Testis (tissue), 3 donors: ENCODE measurements around the gene BEGAIN. TPM values are rescaled to one million over a fixed set of nuclear protein-coding genes. Genes with fewer than 3 reads are reported as not detected.

Experiments
- DNase-seq: peaks from one replicate; pipeline ENCODE4 v3.0.0-alpha.2; 2019
- H3K27ac ChIP-seq, 2 donors: fragments of 200-600 bp; sonication (generic); one replicate each; pipeline ENCODE4 v1.5.1; 2019
- H3K27me3 ChIP-seq: fragments of 200-600 bp; sonication (generic); one replicate; pipeline ENCODE4 v1.5.1; 2019
- H3K36me3 ChIP-seq: fragments of 200-600 bp; sonication (generic); one replicate; pipeline ENCODE4 v1.5.1; 2017; ENCODE audit warnings: low read depth; ENCODE audit errors: missing control alignments
- H3K4me1 ChIP-seq: fragments of 200-600 bp; sonication (generic); one replicate; pipeline ENCODE4 v1.5.1; 2019
- H3K4me3 ChIP-seq, 2 donors: fragments of 200-600 bp; sonication (generic); one replicate each; pipeline ENCODE4 v1.5.1; 2017 to 2019
- H3K9me3 ChIP-seq: fragments of 200-600 bp; sonication (generic); one replicate; pipeline ENCODE4 v1.5.1; 2017
- CTCF ChIP-seq, 3 experiments: fragments of 450-650 bp in 2 of 3; fragments of 200-600 bp in 1 of 3; sonication (generic) in 1 of 3; IDR thresholded peaks; one replicate each; pipeline ENCODE4 v1.5.1; 2016 to 2019; ENCODE audit warnings: antibody characterized with exemption in 3 of 3, mild to moderate bottlenecking in 2 of 3, moderate library complexity in 1 of 3
- POLR2A ChIP-seq: fragments of 450-650 bp; IDR thresholded peaks from one replicate; pipeline ENCODE4 v1.6.1; 2017; ENCODE audit warnings: antibody characterized with exemption, mild to moderate bottlenecking, moderate library complexity
- WGBS, 2 donors: methylation state at CpG; one replicate each; pipeline ENCODE4 v1.1.5; 2018; 5-methylcytosine and 5-hydroxymethylcytosine counted together
- intact Hi-C: fragments of 100-400 bp; cut with DNase I; formaldehyde crosslinking; loops from one replicate; pipeline ENCODE4 v1.15.1; 2023; ENCODE audit warnings: low total_unique reads
- polyA plus RNA-seq: library from polyadenylated mRNA; stranded (reverse); fragments of 350-450 nt; fragmentation: Illumina TruSeq; extraction: RNeasy Lipid Tissue Mini Kit (QIAGEN cat#74804); gene quantifications from one replicate; pipeline ENCODE4 v1.2.3, GENCODE V29; 2014; ENCODE audit warnings: low read depth, low replicate concordance; ENCODE audit not compliant: insufficient read depth
- total RNA-seq, 2 donors: library from RNA; depleted of rRNA; stranded (reverse); fragments of >200 nt; gene quantifications; one replicate each; pipeline ENCODE4 v1.2.3, GENCODE V29; 2016

Gene BEGAIN
- total and polyA plus RNA-seq, 3 donors from 2014 or later, result 4.5 to 7.6 (median 6.9) TPM

- no peak for TF ChIP-seq CTCF (IDR thresholded peaks at IDR 0.05)
- TF ChIP-seq POLR2A, result no peak
- no peak for DNase-seq
- Histone ChIP-seq H3K27me3 (no peaks in the 10 kb centered on the region), H3K9me3 (no peaks in the 10 kb centered on the region), H3K4me3 (no peak overlapping the region), H3K4me1 (no peaks in the 10 kb centered on the region), H3K36me3 (no peaks in the 10 kb centered on the region), H3K27ac (no peak overlapping the region)
- WGBS, 2 donors, result 71 to 83% methylated on average over 5 to 13 of the region's 13 CpGs
- intact Hi-C loops, result no loop called here
These were observed 2.0 kb upstream of the BEGAIN start for GRCh38 chr14:100589071-100589759.

DNA sequence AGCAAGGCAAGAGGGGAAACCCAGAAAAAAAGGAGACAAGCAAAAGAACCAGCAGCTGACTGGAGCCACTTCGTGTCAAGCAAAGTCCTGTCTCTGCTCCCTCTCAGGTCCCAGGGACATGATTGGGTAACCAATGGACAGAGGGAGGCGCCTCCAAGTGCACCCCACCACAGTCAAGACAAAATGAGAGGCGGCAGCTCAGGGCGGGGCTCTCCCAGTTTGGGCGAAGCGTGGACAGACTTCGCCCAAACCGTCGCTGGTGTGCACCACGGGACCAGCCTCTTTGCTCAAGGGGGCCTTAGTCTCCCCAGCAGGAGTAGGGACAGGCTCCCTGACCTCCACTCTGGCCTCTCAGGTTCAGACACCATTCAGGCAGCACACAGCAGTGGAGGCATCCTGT is 1.5 kb upstream of the BEGAIN start:
- Histone ChIP-seq H3K36me3 (no peaks in the 10 kb centered on the region), H3K9me3 (no peaks in the 10 kb centered on the region), H3K27ac (no peak overlapping the region), H3K27me3 (no peaks in the 10 kb centered on the region), H3K4me1 (no peaks in the 10 kb centered on the region), H3K4me3 (no peak overlapping the region)
- 75 to 77% methylated on average over 4 to 10 of the region's 10 CpGs for WGBS, 2 donors
- DNase-seq, result no peak
- TF ChIP-seq POLR2A (no peak), CTCF (IDR thresholded peaks at IDR 0.05) (no peak)
- intact Hi-C loops, result no loop called here

GRCh38 chr14:100587763-100588411 is 670 bp upstream of the BEGAIN start:
- Histone ChIP-seq H3K4me3 (no peak overlapping the region), H3K36me3 (no peaks in the 10 kb centered on the region), H3K9me3 (no peaks in the 10 kb centered on the region), H3K27me3 (no peaks in the 10 kb centered on the region), H3K27ac (no peak overlapping the region), H3K4me1 (no peaks in the 10 kb centered on the region)
- no peak for DNase-seq
- no peak for TF ChIP-seq CTCF (IDR thresholded peaks at IDR 0.05)
- no peak for TF ChIP-seq POLR2A
- intact Hi-C loops, result no loop called here
- 38 to 52% methylated on average over 11 to 15 of the region's 15 CpGs for WGBS, 2 donors

DNA sequence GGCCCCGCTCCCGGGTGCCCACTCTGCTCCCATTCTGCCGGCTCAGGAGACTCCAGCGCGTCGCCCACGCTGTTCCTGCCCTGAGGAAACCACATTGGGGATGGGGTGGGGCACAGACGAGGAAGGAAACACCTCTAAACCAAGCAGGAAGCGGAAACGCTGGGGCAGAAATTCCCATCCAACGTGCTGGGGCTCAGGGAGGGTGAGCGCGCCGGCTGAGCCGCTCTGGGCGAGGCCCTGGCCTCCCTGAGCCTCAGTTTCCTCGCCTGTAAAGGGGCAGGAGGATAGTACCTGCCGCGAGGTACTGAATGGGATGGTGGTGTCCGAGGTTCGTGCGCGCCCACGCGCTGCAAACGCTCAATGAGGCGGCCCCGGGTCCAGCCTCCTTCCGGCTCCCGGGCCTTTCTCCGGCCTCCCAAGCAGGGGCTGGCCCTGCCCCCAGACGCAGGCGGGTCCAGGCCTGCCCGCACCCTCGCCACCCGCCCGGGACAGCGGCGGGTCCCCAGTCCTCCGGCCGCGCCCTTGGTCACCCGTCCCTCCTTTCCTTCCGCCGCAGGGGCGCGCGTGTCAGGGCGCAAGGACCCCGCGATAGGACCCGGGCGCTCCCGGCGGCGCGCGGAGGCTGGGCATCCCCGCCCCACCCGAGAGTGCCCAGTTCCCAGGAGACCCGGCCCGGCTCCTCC is 673 bp downstream of the BEGAIN start:
- DNase-seq, result no peak
- intact Hi-C loops, result no loop called here
- no peak for TF ChIP-seq POLR2A
- no peak for TF ChIP-seq CTCF (IDR thresholded peaks at IDR 0.05)

More for the DNA sequence above, 673 bp downstream of the BEGAIN start:
- Histone ChIP-seq H3K27me3 (no peaks in the 10 kb centered on the region), H3K4me3 (peak overlapping the region; percentile 44 to 61), H3K27ac (no peak overlapping the region), H3K36me3 (no peaks in the 10 kb centered on the region), H3K9me3 (no peaks in the 10 kb centered on the region), H3K4me1 (no peaks in the 10 kb centered on the region)
- WGBS, 2 donors, result 0 to 2% methylated on average over 7 to 45 of the region's 62 CpGs
